ENCODE measurements around the gene UQCRC1. TPM values are rescaled to one million over a fixed set of nuclear protein-coding genes. Genes with fewer than 3 reads are reported as not detected.

The UQCRC1 gene
- total RNA-seq, 4 donors from 2014 or later: 679 to 861 (median 720) TPM

DNA sequence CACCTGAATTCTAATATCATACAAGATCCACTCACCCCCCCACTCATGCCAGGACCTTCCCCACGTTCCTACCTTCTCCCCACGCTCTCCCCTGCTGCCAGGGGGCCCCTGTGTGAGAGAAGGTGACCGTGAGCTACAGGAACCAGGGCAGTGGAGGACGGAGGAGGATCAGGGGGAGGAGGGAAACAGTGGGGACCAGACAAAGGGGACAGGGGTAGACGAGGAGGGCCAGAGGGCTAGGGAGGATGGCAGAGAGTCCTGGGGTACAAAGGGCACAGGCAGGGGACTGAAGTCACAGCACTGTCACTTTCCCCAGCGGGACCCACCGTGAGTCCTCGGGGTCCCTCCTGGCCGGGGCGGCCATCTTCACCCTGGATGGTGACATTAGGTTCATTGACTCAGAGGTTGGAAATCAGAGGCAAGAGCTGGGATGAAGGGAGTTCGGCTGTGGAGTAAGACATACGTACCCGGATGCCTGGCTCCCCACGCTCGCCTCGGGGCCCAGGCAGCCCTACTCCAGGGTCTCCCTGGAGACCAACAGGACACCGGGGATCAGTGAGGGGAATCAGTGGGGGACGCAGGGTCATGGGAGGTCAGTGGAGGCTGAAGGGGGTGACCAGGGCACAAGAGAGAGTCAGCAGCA, 39.5 kb downstream of the UQCRC1 start:
- no peaks in the 10 kb centered on the region for H3K4me1 ChIP-seq
- ATAC-seq (no peak), DNase-seq (no peak)
- H3K27ac ChIP-seq: no peak overlapping the region
- in situ Hi-C loops (cut with MboI; ENCODE audit: low sequenced_read_pairs in 4 of 4): no loop called here
- H3K9me3 ChIP-seq: no peaks in the 10 kb centered on the region
- no peak overlapping the region for H3K4me3 ChIP-seq
- TF ChIP-seq POLR2A (IDR thresholded peaks at IDR 0.05): no peak
- TF ChIP-seq, protein P1, sequence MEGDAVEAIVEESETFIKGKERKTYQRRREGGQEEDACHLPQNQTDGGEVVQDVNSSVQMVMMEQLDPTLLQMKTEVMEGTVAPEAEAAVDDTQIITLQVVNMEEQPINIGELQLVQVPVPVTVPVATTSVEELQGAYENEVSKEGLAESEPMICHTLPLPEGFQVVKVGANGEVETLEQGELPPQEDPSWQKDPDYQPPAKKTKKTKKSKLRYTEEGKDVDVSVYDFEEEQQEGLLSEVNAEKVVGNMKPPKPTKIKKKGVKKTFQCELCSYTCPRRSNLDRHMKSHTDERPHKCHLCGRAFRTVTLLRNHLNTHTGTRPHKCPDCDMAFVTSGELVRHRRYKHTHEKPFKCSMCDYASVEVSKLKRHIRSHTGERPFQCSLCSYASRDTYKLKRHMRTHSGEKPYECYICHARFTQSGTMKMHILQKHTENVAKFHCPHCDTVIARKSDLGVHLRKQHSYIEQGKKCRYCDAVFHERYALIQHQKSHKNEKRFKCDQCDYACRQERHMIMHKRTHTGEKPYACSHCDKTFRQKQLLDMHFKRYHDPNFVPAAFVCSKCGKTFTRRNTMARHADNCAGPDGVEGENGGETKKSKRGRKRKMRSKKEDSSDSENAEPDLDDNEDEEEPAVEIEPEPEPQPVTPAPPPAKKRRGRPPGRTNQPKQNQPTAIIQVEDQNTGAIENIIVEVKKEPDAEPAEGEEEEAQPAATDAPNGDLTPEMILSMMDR (IDR thresholded peaks at IDR 0.05 in 4 of 5, conservative IDR thresholded peaks at IDR 0.05 in 1 of 5): no peak
- peaks cover 0 to 3% of the 10 kb centered on the region in 2 donors for H3K36me3 ChIP-seq
- H3K27me3 ChIP-seq: no peaks in the 10 kb centered on the region
- intact Hi-C loops (cut with DNase I; ENCODE audit: low total_unique reads): no loop called here

DNA sequence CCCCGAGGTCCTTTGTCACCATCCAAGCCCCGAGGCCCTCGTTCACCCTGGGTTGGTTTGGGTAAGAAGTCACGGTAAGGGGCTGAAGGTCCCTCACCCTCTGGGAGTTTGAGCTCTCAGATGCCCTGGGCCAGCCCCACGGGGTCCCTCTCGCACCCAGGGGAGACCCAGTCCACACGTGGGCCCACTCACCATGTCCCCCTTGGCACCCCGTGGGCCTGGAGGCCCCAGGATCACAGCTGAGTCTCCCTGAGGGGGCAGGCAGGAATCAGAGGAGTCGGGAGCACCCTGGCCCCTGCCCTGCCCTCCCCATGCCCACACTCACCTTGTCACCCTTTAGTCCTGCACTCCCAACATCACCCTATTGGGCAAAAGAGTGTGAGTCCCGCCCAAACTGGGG, 40.0 kb downstream of the UQCRC1 start:
- peaks cover 0 to 3% of the 10 kb centered on the region in 2 donors for H3K36me3 ChIP-seq
- no peak overlapping the region for H3K27ac ChIP-seq
- TF ChIP-seq, protein P1 (IDR thresholded peaks at IDR 0.05 in 4 of 5, conservative IDR thresholded peaks at IDR 0.05 in 1 of 5): no peak
- TF ChIP-seq POLR2A (IDR thresholded peaks at IDR 0.05): no peak
- no peaks in the 10 kb centered on the region for H3K27me3 ChIP-seq
- H3K4me1 ChIP-seq: no peaks in the 10 kb centered on the region
- ATAC-seq (no peak), DNase-seq (no peak)
- in situ Hi-C loops (cut with MboI; ENCODE audit: low sequenced_read_pairs in 4 of 4) (no loop called here), intact Hi-C loops (cut with DNase I; ENCODE audit: low total_unique reads) (no loop called here)
- H3K4me3 ChIP-seq: no peak overlapping the region
- H3K9me3 ChIP-seq: no peaks in the 10 kb centered on the region

DNA sequence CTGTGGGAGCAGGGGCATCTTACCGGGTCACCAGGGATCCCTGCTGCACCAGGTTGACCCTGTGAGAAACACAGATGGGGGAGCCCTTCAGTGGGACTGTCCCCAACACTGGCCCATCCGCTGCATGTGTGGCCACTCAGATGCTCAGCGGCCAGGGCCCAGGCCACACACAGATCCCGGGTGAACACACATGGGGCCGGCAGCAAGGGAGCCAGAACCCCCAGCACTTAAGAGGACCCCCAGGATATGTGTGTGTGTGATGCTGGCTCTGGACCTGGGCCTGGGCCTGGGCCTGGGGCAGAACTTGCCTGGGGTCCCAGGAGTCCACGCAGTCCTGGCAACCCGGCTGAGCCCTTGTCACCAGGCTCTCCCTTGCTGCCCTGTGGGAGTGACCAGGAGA, 41.0 kb downstream of the UQCRC1 start:
- Histone ChIP-seq H3K27me3 (no peaks in the 10 kb centered on the region), H3K27ac (no peak overlapping the region), H3K9me3 (no peaks in the 10 kb centered on the region), H3K4me3 (no peak overlapping the region), H3K36me3 (peaks cover 0 to 3% of the 10 kb centered on the region in 2 donors), H3K4me1 (no peaks in the 10 kb centered on the region)
- ATAC-seq: no peak
- in situ Hi-C loops (cut with MboI; ENCODE audit: low sequenced_read_pairs in 4 of 4): no loop called here
- intact Hi-C loops (cut with DNase I; ENCODE audit: low total_unique reads): no loop called here
- no peak for DNase-seq
- no peak for TF ChIP-seq POLR2A (IDR thresholded peaks at IDR 0.05)
- TF ChIP-seq, protein P1 (IDR thresholded peaks at IDR 0.05 in 4 of 5, conservative IDR thresholded peaks at IDR 0.05 in 1 of 5): no peak

DNA sequence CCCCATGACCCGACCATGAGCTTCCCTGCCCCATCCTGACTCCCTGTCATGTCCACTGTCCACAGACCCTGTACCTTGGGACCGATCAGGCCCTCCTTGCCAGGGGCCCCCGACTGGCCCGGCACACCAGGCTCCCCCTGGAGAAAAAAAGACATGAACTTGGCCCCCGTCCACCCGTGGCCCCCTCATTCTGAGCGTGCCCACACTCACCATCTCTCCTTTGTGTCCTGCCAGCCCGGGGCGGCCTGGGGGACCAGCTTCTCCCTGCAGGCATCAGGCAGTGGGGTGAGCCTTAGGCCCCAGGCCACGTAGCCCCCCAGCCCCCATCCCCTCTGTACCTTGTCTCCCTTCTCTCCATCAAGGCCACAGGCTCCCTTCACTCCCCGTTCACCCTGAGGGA, 41.9 kb downstream of the UQCRC1 start:
- H3K27ac ChIP-seq: no peak overlapping the region
- H3K36me3 ChIP-seq: peaks cover 0 to 3% of the 10 kb centered on the region in 2 donors
- ATAC-seq: no peak
- in situ Hi-C loops (cut with MboI; ENCODE audit: low sequenced_read_pairs in 4 of 4): no loop called here
- no peaks in the 10 kb centered on the region for H3K4me1 ChIP-seq
- intact Hi-C loops (cut with DNase I; ENCODE audit: low total_unique reads): no loop called here
- no peak for TF ChIP-seq POLR2A (IDR thresholded peaks at IDR 0.05)
- TF ChIP-seq, protein P1 (IDR thresholded peaks at IDR 0.05 in 4 of 5, conservative IDR thresholded peaks at IDR 0.05 in 1 of 5): no peak
- H3K9me3 ChIP-seq: no peaks in the 10 kb centered on the region
- DNase-seq: no peak
- H3K4me3 ChIP-seq: no peak overlapping the region
- no peaks in the 10 kb centered on the region for H3K27me3 ChIP-seq

DNA sequence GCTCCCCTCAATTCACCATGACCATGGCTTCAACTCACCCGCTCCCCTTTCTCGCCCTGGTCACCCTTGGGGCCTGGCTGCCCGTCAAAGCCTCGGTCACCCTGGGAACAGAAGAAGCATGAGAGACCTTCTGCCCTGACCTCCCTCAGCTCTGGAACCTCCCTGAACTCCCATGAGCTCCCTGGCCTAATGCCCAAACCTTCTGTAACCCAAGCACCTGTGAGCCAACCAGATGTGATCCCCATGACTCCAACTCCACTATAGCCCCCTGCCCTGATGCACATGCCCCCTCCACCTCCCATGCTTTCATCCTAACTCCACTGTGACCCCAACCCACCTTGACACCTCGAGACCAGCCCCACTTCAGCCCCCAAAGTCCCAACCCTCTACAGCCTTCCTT, 42.4 kb downstream of the UQCRC1 start:
- Histone ChIP-seq H3K9me3 (no peaks in the 10 kb centered on the region), H3K4me3 (no peak overlapping the region), H3K27me3 (no peaks in the 10 kb centered on the region), H3K27ac (no peak overlapping the region), H3K4me1 (no peaks in the 10 kb centered on the region), H3K36me3 (peaks cover 0 to 3% of the 10 kb centered on the region in 2 donors)
- in situ Hi-C loops (cut with MboI; ENCODE audit: low sequenced_read_pairs in 4 of 4): no loop called here
- intact Hi-C loops (cut with DNase I; ENCODE audit: low total_unique reads): no loop called here
- TF ChIP-seq, protein P1 (IDR thresholded peaks at IDR 0.05 in 4 of 5, conservative IDR thresholded peaks at IDR 0.05 in 1 of 5): no peak
- no peak for TF ChIP-seq POLR2A (IDR thresholded peaks at IDR 0.05)
- DNase-seq: no peak
- no peak for ATAC-seq

All from gastrocnemius medialis (tissue), 4 donors.